Ovary (tissue), 3 donors: ENCODE results near the gene PPARA.

Source experiments
- CTCF ChIP-seq, 3 donors: fragments of 450-650 bp in 2 of 3; fragments of 200-600 bp in 1 of 3; IDR thresholded peaks; one replicate each; pipeline versions ENCODE4 v1.5.1 to v1.8.0; 2016 to 2022; ENCODE audit warnings: antibody characterized with exemption in 3 of 3, mild to moderate bottlenecking in 1 of 3
- POLR2A ChIP-seq: fragments of 450-650 bp; IDR thresholded peaks from one replicate; pipeline ENCODE4 v1.6.1; 2017; ENCODE audit warnings: antibody characterized with exemption, mild to moderate bottlenecking, moderate library complexity
- donor health status: DM: no; HTN: no; CAD: no.

DNA sequence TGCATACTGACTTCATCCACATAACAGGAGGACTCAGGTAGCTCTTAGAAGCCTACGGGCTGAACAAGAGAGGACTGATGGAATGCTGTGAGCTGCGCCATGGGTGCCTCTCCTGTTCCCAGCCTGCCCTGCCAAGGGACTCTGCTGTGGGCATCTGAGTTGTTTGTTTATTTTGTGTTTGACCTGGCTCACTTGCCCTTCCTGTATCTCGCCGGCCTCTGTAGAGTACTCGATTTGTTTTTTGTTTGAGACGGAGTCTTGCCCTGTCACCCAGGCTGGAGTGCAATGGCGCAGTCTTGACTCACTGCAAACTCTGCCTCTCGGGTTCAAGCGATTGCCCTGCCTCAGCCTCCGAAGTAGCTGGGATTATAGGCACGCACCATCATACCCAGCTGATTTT lies 119.2 kb downstream of the PPARA start:
- TF ChIP-seq CTCF (IDR thresholded peaks at IDR 0.05) (no peak), POLR2A (no peak)
